Left ventricle myocardium inferior (tissue), 1 donor: ENCODE measurements around the gene NXPH2. TPM values are rescaled to one million over a fixed set of nuclear protein-coding genes. Genes with fewer than 3 reads are reported as not detected.

ENCODE experiments used
- DNase-seq: peaks from one replicate; pipeline ENCODE4 v3.0.0-alpha.2; 2020
- H3K27ac ChIP-seq: fragments of 200-600 bp; replicated peaks from 2 replicates; pipeline ENCODE4 v1.8.0; 2021
- H3K27me3 ChIP-seq: fragments of 200-600 bp; 2 replicates; pipeline ENCODE4 v1.8.0; 2021; ENCODE audit warnings: low read depth
- H3K36me3 ChIP-seq: fragments of 200-600 bp; 2 replicates; pipeline ENCODE4 v1.8.0; 2021
- H3K4me1 ChIP-seq: fragments of 200-600 bp; 2 replicates; pipeline ENCODE4 v1.8.0; 2021
- H3K4me3 ChIP-seq: fragments of 200-600 bp; 2 replicates; pipeline ENCODE4 v1.8.0; 2021; ENCODE audit warnings: mild to moderate bottlenecking, moderate library complexity
- H3K9me3 ChIP-seq: fragments of 200-600 bp; replicated peaks from 2 replicates; pipeline ENCODE4 v1.8.0; 2021
- CTCF ChIP-seq: fragments of 200-600 bp; IDR thresholded peaks from 2 replicates; pipeline ENCODE4 v1.8.0; 2021; ENCODE audit warnings: antibody characterized with exemption, mild to moderate bottlenecking, borderline replicate concordance
- intact Hi-C: fragments of 100-400 bp; cut with micrococcal nuclease; formaldehyde crosslinking; loops from one replicate; pipeline ENCODE4 v1.11.0; 2022
- total RNA-seq: library from RNA; stranded (reverse); fragmentation: NEBNext Ultra II Directional; extraction: Animal tissue kit (Norgen Biotek cat#: 25700); gene quantifications from one replicate; pipeline ENCODE4 v1.2.1, GENCODE V29; 2021
- donor health status: DM: no; HTN: yes; CAD: no; lungs with severe emphysema.

Gene NXPH2
- total RNA-seq, 1 donor from 2014 or later: not detected

DNA sequence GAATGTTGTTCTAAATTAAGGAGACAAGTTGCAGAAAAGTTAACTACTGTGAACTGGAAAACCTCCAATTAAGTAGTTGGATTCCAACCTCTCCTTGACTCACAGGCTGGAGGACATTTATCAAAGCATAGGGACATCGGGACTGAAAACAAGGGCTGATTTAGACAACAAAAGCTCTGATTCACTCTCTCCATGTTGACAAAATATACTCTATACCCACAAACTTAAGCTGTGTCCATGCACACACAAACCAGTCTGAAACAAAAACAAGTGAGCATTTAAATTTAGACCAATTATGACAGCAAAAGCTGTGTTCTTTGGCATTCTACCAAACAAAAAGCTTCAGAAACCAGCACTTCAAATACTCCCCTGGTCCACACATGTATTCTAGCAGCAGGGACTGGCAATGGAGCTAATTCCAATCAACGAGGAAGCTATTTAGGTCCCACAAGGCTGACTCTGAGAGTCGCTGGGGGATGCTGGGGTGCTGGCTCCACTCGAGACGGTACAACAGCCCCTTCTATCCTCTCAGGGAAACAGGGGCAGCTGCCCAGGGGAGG, 71.4 kb downstream of the NXPH2 start:
- DNase-seq: no peak
- Histone ChIP-seq H3K4me1 (peaks cover 28% of the 10 kb centered on the region), H3K4me3 (no peak overlapping the region), H3K36me3 (no peaks in the 10 kb centered on the region), H3K27ac (peak overlapping the region; percentile 44), H3K9me3 (no peaks in the 10 kb centered on the region), H3K27me3 (no peaks in the 10 kb centered on the region)
- intact Hi-C loops: no loop called here
- no peak for TF ChIP-seq CTCF

DNA sequence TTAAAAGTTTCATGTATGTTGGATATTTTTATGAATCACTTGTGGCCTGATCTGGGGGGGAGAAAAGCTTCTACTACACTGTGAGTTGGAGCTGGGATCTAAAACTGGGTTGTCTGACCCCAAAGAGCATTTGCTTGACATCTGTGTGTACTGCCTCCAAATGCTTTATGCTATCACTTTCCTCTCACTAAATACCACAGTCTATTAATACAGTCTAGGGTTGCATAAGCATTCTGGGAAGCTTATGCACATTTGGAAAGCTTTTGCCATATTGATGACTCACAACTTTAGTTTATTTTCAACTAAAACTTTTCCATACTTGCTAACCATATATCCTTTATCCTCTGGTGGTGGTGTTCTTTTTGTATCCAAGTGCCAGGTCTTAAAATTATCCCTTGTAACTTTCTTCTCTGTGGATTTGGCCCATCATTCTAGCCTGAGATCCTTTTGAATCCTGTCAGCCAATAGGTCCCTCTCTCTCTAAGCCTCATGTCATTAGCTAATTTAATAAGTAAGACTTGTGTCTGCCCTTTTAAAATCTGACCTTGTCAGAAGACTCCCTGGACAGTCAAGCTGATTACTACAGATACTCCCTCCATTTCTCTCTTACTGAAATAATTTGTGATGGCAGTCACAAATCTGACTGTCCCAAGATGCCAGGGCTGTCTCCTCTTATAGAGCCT, 72.7 kb downstream of the NXPH2 start:
- Histone ChIP-seq H3K4me3 (no peak overlapping the region), H3K27me3 (no peaks in the 10 kb centered on the region), H3K4me1 (peaks cover 28% of the 10 kb centered on the region), H3K9me3 (no peaks in the 10 kb centered on the region), H3K36me3 (no peaks in the 10 kb centered on the region), H3K27ac (peak overlapping the region; percentile 36)
- no peak for TF ChIP-seq CTCF
- intact Hi-C loops: no loop called here
- DNase-seq: no peak

DNA sequence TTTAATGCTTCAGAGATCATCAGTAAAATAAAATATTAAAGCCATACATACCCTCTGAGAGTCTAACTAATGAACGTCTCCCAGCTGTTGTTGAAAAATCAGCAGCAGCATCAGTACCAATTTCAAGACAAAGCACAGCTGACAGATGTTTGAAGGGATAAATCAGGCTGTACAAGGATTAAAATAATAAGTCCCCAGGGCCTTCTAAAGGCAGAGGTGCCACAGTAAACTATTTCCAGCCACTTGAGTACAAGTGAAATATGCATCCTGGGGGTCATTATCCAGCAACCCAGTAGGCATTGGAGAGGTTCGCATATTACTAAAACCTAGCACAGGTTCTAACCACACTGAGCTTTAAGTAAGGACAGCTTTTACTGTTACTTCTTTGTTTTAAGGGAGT, 76.9 kb downstream of the NXPH2 start:
- Histone ChIP-seq H3K27me3 (no peaks in the 10 kb centered on the region), H3K27ac (no peak overlapping the region), H3K36me3 (no peaks in the 10 kb centered on the region), H3K4me3 (no peak overlapping the region), H3K4me1 (peaks cover 15% of the 10 kb centered on the region), H3K9me3 (no peaks in the 10 kb centered on the region)
- DNase-seq: no peak
- no peak for TF ChIP-seq CTCF
- intact Hi-C loops: no loop called here

DNA sequence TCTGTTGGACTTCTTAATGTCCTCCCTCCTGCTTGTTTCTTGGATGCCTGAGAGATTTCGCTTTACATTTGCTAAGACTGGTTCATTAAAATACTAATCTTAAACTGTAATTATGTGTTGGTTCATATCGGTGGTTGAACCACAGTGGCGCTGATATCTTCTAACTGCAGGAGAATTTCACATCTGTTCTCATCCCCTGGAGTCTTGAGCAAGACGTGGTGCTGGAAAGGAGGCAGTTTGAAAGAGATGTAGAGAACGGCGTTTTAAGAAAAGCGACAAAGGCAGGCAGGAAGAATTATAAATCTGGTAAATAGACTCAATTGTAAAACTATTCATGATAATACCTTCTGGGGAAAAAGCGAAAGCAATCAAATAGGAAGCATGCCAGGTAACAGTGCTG, 79.5 kb downstream of the NXPH2 start:
- Histone ChIP-seq H3K9me3 (no peaks in the 10 kb centered on the region), H3K4me3 (no peak overlapping the region), H3K27ac (no peak overlapping the region), H3K36me3 (no peaks in the 10 kb centered on the region), H3K4me1 (no peaks in the 10 kb centered on the region), H3K27me3 (no peaks in the 10 kb centered on the region)
- intact Hi-C loops: no loop called here
- no peak for TF ChIP-seq CTCF
- no peak for DNase-seq

- no peaks in the 10 kb centered on the region for H3K4me1 ChIP-seq
- no peaks in the 10 kb centered on the region for H3K9me3 ChIP-seq
- H3K36me3 ChIP-seq: no peaks in the 10 kb centered on the region
- H3K27me3 ChIP-seq: no peaks in the 10 kb centered on the region
- intact Hi-C loops: no loop called here
- no peak for TF ChIP-seq CTCF
- DNase-seq: no peak
- no peak overlapping the region for H3K4me3 ChIP-seq
- no peak overlapping the region for H3K27ac ChIP-seq
Observed at GRCh38 chr2:138699421-138699820, 80.8 kb downstream of the NXPH2 start.
